ENCODE results near the gene SLF1.

DNA sequence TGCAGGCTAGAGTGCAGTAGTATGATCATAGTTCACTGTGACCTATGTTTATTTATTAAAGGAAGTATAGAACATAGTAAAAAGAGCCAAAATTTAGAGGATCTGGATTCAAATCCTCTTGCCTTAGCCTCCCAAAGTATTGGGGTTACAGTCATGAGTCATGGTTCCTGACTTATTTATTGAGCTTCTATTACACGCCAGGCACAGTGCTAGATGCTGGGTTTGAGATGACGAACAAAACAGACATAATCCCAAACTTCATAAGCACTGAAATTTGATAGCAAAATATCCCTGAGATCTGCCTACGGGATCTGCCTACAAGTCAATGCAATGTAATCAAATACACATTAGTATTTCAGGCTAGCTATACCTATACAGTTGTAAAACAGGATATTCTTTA is 2.6 kb upstream of the SLF1 start:
- no peak for TF ChIP-seq ESRRA (IDR thresholded peaks at IDR 0.05; ENCODE audit: borderline replicate concordance, low read depth)
- TF ChIP-seq, protein P1, sequence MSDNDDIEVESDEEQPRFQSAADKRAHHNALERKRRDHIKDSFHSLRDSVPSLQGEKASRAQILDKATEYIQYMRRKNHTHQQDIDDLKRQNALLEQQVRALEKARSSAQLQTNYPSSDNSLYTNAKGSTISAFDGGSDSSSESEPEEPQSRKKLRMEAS (CRISPR knock-in tag; IDR thresholded peaks at IDR 0.05): no peak

Data from K562 (cell line).